Measurements from ENCODE around the gene TTC39C.

GRCh38 chr18:24078391-24078790 is 63.8 kb downstream of the TTC39C start:
- no peak for TF ChIP-seq ZFX (IDR thresholded peaks at IDR 0.05; ENCODE audit: borderline replicate concordance)
- no peak for TF ChIP-seq CTCF (IDR thresholded peaks at IDR 0.05)

Measured in 22Rv1 (cell line).